GM18867 (cell line): ENCODE results near the gene GLIS2.

Experiments
- ATAC-seq: cut with Tn5 transposase; IDR thresholded peaks from one replicate; pipeline ENCODE4 v1.9.1; 2021; ENCODE audit warnings: mild to moderate bottlenecking, moderate library complexity; ENCODE audit not compliant: unreplicated experiment

The GLIS2 gene

GRCh38 chr16:4350365-4350786, 34.5 kb downstream of the GLIS2 start:
- ATAC-seq = no peak

DNA sequence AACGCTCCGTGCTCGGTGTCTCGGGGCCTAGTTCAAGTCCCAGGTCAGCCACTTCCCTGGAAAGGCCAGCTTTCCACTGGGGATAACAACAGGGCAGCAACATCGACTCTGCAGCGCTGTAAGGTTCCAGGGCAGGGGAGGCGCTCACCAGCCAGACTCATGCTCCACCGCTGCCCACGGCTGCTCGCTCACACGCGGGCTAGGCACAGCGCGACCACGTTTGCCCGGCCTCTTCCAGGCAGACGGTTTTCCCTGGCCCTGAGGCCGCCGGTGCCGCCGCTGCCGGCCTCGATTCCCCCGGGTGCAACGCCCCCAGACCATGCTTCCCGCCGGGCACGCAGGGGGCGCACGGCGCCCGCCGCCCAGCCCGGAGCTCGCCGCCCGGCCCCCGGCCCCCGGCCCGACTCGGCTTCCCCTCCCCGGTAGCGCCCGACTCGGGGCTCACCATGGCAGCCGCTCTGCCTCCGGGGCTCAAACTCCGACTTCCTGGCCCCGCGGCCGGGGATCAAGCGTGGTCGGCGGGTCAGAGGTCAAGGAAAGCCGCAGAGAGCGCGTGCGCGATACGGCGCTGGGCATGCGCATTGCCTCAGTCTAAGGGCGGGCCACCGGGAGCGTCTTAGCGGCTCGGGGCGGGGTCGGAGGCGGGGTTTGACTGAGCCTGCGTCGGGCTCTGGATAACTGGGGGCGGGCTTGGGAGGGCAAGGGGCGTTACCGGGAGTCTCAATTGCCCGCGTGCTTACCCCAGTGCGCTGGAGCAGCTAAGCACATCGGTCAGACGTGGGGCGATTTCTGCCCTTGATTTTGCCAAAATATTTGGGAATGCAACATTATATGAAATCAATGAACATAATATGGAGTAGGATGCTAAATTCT, 35.2 kb downstream of the GLIS2 start, which contains the start of gene PAM16:
TSS of gene PAM16 (minus strand) at position 535 of the 873 bp plus-strand sequence. CDS start at position 448, 87 bp downstream.
- peak; percentile 81 for ATAC-seq

DNA sequence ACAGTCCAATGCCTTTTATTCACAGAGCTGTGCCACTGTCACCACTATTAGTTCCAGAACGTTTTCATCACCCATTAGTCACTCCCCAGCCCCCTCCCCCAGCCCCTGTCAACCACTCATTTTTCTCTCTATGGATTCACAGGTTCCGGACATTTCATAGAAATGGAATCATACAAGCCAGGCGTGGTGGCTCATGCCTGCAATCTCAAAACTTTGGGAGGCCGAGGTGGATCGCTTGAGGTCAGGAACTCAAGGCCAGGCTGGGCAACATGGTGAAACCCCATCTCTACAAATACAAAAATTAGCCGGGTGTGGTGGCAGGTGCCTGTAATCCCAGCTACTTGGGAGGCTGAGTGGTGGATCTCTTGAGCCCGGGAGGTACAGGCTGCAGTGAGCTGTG, 36.0 kb downstream of the GLIS2 start:
- no peak for ATAC-seq

DNA sequence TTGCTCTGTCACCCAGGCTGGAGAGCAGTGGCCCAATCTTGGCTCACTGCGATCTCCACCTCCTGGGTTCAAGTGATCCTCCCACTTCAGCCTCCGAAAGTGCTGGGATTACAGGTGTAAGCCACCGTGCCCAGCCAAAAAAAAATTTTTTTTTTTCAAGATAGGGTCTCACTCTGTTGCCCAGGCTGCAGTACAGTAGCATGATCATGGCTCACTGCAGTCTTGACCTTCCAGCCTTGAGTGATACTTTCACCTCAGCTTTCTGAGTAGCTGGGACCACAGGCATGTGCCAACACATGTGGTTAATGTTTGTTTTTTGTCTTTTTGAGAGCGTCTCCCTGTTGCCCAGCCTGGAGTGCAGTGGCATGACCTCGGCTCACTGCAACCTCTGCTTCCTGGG, 37.0 kb downstream of the GLIS2 start:
- ATAC-seq = no peak

DNA sequence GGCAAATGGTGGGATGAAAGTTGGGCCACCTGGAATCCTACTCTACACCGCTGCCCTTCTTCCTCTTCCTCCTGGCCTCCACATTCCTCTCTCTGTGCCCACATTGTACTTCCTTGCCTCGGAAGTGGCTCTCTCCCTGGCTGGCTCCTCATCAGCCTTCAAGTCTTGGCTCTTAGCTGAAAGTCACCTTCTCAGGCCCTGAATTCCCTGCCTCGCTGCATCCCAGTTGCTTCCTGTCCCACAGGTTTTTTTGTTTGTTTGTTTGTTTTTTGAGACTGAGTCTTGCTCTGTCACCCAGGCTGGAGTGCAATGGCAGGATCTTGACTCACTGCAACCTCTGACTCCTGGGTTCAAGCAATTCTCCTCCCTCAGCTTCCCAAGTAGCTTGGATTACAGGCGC, 37.8 kb downstream of the GLIS2 start:
- no peak for ATAC-seq

GRCh38 chr16:4354512-4355409, 38.9 kb downstream of the GLIS2 start:
- no peak for ATAC-seq

- ATAC-seq = no peak
These were observed 41.0 kb downstream of the GLIS2 start for GRCh38 chr16:4356820-4357219.

DNA sequence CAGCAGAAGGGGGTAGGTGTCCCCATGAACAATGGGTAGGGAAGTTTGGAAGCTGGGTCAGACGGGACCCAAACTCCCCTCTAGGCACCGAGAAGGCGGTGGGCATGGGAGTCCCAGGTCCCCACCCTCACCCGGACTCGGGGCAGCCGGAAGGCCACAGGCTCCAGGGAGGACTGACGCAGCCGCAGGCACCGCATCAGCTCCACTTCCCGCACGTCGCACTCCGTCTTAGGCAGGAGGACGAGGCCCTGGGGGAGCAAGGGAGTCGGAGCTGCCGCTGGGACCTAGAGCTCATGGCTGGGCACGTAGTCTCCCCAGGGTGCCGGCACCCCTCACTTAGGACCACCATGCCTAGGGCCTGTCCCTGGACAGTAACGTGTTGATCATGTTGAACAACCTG, 42.4 kb downstream of the GLIS2 start:
- no peak for ATAC-seq

DNA sequence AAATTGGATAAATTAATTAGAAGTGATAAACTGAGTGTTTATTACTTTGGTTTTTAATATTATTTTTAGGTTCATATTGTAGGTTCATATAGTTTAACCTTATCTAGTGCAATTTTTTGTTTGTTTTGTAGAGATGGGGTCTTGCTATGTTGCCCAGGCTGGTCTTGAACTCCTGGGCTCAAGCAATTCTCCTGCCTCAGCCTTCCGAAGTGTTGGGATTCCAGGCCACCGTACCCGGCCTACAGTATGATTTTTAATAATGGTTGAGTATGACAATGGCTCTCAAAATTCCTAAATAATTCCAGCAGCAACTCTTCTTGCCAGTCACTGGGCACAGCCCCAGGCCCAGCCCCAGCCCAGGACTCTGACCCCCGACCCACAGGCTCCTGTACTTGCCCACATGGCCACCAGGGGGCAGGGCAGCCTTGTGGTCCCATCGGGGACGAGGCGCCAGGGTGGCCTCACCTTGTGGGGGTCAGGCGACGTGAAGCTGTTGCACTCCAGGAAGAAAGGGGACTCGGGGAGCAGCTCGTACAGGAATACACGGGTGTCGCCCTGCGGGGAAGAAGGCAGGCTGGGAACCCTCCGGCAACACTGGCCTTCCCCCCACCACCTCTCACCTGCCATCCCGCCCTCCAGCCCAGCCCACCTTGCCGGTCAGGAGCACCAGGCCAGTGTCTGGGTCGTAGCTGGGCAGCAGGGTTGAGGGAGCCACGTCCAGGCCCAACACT, 43.1 kb downstream of the GLIS2 start:
- no peak for ATAC-seq

GRCh38 chr16:4359914-4360313, 44.0 kb downstream of the GLIS2 start:
- ATAC-seq = no peak

DNA sequence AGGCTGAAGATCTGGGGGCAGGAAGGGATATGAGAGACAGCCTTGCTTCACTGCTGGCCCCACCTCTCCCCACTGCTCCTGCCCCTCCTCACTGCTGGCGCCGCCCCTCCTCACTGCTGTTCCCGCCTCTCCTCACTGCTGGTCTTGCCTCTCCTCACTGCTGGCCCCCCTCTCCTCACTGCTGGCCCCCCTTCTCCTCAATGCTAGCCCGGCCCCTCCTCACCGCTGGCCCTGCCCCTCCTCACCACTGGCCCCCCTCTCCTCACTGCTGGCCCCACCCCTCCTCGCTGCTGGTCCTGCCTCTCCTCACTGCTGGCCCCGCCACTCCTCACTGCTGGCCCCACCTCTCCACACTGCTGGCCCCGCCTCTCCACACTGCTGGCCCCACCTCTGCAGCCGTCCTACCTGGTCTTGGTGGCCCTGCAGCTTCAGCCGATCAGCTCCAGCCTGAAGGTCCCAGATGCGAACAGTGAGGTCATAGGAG, 44.7 kb downstream of the GLIS2 start:
- ATAC-seq = no peak

DNA sequence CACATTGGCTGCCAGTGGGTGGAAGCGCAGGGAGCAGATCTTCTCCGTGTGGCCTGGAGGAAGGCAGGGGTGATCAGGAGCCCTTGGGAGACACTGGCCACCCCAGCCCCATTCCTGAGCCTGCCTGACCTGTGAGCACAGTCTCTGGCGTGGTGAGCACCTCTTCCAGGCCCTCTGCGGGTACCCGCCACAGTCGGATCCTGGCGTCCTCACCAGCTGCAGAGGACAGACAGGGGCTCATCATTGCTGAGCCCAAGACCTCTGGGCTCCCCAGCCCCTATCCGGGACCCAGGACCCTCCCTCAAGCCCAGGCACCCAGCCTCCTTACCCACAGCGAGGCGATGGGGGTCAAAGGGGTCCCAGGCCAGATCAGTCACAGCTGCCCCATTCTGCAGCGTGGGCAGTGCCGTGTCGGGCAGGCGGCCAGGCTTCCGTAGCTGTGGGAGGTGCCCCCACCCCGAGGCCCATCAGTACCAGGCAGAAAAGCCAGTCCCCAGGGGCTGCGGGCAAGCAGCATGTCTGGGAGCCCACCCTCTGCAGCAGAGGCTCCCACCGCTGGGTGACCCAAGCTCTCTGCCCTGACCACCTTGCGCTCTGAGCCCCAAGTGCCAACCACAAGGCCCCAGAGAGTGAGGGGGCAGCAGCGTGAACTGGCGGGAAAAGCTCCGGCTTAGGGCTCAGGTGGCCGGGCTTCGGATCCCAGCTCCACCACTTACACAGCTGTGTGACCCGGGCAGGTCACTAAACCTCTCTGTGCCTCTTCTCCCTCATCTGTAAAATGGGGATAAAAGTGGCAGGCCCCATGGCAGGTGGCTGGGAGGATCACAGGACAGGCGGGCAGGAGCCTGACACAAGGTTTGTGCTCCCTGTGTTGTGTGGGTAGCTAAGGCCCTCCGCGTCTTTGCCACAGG, 45.4 kb downstream of the GLIS2 start:
- no peak for ATAC-seq

GRCh38 chr16:4361944-4362311, 46.1 kb downstream of the GLIS2 start:
- ATAC-seq = no peak

DNA sequence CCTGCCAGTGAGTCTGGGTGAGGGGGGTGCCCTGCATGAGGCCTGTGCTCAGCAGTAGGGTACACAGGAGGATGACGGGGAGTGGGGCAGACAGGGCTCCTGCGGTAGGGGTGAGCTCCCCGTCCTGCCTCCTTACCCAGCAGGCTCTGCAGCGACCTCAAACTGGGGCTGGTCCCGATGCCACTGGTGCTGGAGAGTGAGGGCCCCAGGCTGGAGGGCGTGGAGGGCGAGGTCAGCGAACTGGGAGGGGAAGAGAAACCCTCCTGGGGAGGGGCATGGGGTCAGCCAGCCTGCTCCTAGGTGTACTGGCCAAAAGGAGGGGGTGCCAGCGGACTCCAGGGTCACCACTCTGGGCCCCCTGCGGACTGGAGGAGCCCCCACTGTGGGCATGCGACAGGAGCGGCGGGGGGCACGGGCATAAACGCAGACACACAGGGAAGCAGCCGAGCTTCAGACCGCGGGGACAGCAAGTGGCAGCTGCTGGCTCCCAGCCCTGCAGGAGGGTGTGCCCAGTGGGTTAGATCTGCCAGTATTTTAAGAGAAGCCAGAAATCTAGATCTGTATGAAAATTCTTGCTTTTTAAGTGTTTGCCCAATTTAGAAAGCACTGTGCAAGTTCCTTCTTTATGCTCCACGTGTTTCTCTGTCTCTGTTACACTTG, 46.7 kb downstream of the GLIS2 start:
- ATAC-seq = no peak

GRCh38 chr16:4364196-4365013, 48.5 kb downstream of the GLIS2 start:
- no peak for ATAC-seq

- no peak for ATAC-seq
These were observed 49.1 kb downstream of the GLIS2 start for GRCh38 chr16:4365014-4365406.

DNA sequence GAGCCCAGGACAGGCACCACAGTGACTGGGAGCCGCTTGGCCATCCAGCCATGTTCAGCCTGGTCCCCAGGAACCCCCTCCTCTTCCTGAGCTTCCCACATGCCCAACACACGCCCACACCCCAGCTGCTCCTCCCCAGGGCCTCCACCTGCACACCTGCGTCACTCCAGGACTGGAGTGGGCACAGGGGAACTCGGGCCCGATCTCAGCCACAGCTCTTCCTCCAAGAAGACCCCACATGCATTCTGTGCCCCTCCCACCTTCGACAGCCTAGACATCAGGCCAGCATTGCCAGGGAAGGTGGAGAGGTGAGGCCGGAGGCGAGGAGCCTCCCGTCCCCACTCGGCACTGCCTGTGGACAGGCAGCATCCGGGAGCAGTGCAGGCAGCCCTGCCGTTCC, 49.7 kb downstream of the GLIS2 start:
- no peak for ATAC-seq

DNA sequence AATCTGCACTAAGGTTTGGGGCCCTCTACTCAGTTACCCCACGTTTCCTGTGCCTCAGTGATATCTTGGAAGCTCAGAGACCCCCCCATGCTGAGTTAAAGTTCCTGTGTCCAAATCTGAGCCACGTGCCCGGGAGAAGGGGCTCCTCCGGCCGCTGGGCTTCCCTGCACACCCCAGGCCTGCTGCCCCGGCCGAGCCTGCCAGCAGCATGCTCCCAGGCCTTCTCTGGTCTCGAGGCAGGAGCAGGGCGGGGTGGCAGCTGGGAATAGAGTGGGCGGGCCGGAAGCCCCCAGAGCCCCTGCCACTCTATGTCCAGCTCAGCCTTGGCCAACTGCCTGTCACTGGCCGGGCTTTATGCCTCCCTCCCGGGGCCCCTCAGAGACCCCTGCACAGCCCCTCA, 50.1 kb downstream of the GLIS2 start:
- no peak for ATAC-seq
